C4-2B (cell line): Measurements from ENCODE around the gene IQCC.

Experiments used
- ZFX ChIP-seq: fragments of 450-650 bp; IDR thresholded peaks from 2 replicates; pipeline ENCODE4 v1.6.1; 2017
- TF ChIP-seq, protein P1 (sequence below): fragments of 450-650 bp; conservative IDR thresholded peaks from 2 replicates; pipeline ENCODE4 v1.5.1; 2017; ENCODE audit warnings: mild to moderate bottlenecking

DNA sequence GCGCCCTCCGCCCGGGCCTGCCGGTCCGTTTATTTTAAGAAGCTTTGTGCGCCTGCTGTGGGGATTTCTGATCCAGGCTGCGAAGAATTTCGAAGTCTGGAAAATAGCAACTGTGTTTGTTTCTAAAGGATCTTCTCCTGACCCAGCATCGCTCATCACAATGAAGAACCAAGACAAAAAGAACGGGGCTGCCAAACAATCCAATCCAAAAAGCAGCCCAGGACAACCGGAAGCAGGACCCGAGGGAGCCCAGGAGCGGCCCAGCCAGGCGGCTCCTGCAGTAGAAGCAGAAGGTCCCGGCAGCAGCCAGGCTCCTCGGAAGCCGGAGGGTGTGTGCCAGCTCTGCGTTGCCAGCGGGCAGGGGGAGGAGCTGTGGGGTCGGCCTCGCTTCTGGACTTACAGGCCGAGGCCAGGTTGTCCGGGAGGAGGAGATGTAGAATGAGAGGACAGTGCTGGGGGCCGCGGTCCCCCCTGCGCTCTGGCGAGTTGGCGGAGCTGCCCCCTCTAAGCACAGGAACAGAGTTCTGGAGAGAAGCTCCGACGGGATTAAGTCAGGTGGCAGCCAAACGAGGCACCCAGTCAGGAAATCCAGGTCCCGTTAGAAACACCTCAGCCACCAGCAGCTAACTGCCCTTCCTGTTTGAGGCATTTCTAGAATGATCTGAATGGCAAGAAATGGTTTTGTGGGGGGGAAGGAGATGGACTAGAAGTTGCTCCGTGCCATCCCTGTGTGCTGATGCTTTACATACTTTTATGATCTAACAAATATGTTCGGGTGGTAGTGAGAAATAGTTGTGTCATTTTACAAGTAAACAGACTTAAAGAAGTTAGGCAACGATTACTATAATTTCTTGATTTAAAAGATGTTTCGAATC, 25.0 kb upstream of the IQCC start:
- TF ChIP-seq, protein P1, sequence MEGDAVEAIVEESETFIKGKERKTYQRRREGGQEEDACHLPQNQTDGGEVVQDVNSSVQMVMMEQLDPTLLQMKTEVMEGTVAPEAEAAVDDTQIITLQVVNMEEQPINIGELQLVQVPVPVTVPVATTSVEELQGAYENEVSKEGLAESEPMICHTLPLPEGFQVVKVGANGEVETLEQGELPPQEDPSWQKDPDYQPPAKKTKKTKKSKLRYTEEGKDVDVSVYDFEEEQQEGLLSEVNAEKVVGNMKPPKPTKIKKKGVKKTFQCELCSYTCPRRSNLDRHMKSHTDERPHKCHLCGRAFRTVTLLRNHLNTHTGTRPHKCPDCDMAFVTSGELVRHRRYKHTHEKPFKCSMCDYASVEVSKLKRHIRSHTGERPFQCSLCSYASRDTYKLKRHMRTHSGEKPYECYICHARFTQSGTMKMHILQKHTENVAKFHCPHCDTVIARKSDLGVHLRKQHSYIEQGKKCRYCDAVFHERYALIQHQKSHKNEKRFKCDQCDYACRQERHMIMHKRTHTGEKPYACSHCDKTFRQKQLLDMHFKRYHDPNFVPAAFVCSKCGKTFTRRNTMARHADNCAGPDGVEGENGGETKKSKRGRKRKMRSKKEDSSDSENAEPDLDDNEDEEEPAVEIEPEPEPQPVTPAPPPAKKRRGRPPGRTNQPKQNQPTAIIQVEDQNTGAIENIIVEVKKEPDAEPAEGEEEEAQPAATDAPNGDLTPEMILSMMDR: no peak
- TF ChIP-seq ZFX: no peak
